Skin epidermis (tissue), 12 donors: Measurements from ENCODE around the gene TTC14.
"Not testable (repeated sequence)": the region's sequence is repeated elsewhere in the genome, so short reads cannot be mapped to it uniquely, and the experiment has no call there.

Source experiments
- H3K27ac ChIP-seq, 21 experiments: fragments of 200-600 bp; sonication (generic) in 11 of 21; one replicate each; pipeline ENCODE4 v1.5.0; 2020; ENCODE audit warnings: mild to moderate bottlenecking in 3 of 21, inconsistent platforms in 2 of 21, moderate library complexity in 2 of 21
- H3K4me3 ChIP-seq, 7 experiments: fragments of 200-600 bp; sonication (generic) in 2 of 7; one replicate each; pipeline ENCODE4 v1.5.0; 2020; ENCODE audit warnings: inconsistent platforms in 2 of 7, mild to moderate bottlenecking in 2 of 7, moderate library complexity in 1 of 7

Gene TTC14, protein sequence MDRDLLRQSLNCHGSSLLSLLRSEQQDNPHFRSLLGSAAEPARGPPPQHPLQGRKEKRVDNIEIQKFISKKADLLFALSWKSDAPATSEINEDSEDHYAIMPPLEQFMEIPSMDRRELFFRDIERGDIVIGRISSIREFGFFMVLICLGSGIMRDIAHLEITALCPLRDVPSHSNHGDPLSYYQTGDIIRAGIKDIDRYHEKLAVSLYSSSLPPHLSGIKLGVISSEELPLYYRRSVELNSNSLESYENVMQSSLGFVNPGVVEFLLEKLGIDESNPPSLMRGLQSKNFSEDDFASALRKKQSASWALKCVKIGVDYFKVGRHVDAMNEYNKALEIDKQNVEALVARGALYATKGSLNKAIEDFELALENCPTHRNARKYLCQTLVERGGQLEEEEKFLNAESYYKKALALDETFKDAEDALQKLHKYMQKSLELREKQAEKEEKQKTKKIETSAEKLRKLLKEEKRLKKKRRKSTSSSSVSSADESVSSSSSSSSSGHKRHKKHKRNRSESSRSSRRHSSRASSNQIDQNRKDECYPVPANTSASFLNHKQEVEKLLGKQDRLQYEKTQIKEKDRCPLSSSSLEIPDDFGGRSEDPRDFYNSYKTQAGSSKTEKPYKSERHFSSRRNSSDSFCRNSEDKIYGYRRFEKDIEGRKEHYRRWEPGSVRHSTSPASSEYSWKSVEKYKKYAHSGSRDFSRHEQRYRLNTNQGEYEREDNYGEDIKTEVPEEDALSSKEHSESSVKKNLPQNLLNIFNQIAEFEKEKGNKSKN

GRCh38 chr3:180601688-180602666, at the start of gene TTC14:
TTC14 (plus strand) TSS chr3:180602163; CDS start chr3:180602262, 99 bp downstream.
- Histone ChIP-seq H3K27ac (peak within 1 kb of the TSS; percentile 54 to 94 (median 84)), H3K4me3 (peak within 1 kb of the TSS; percentile 57 to 98 (median 77))

DNA sequence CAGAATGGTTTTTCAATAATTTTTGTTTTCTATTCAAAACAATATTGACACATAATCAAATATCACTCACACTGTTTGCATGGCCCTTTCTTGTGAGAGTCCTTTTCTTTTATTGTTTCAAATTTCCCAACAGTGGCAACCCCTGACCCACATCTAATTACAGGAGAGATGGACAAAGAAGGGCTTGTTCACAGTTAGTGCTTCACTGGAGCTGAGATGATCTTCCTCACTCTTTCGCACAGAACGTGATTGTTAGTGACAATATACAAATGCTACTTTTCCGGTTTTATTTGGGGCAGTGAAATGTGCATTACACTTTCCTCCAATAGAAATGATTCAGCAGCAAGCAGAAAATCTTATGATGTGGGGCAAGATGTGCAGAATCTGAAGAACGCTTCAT, 38.6 kb upstream of the TTC14 start:
- no peak overlapping the region for H3K4me3 ChIP-seq
- H3K27ac ChIP-seq = no peak overlapping the region

- Histone ChIP-seq H3K27ac (no peak overlapping the region), H3K4me3 (no peak overlapping the region)
Measured at GRCh38 chr3:180564676-180565075, 37.3 kb upstream of the TTC14 start.

GRCh38 chr3:180570238-180570637, 31.7 kb upstream of the TTC14 start:
- no peak overlapping the region for H3K4me3 ChIP-seq
- H3K27ac ChIP-seq = no peak overlapping the region

DNA sequence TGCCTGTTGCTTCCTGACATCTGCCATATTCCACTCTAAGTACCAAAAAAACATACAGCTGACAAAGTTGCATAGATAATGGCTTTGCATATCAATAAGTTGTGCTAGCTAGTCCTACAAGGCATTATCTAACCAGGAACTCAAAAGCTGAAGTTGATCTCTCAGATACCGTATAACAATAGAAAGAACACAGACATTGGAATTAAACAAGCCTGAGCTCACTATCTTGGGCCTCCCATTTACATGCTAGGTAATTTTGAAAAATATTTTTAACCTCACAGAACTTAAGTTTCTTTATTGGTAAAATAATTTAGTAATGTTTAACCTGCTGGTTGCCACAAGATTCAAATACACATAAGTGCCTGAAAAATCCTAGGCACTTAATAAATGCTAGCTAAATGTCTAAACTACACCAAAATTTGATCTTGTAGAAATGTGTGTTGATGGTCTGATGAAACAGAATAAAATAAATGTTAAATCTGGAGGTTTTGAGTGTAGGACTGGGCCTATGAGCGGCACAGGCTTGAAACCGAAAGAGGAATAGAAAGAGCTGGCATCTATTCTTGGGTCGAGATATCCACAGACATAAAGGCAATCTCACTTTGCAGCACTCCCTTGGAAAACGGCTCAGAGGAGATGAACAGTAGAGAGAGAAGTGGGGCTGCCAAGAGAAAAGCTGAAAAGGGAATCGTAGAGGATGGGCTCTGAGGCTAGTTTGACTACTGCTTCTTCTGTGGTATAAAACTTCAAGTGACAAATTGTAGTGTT, 29.9 kb upstream of the TTC14 start:
- no peak overlapping the region for H3K27ac ChIP-seq
- no peak overlapping the region for H3K4me3 ChIP-seq

GRCh38 chr3:180575571-180575970, 26.4 kb upstream of the TTC14 start:
- Histone ChIP-seq H3K4me3 (no peak overlapping the region), H3K27ac (no peak overlapping the region)

DNA sequence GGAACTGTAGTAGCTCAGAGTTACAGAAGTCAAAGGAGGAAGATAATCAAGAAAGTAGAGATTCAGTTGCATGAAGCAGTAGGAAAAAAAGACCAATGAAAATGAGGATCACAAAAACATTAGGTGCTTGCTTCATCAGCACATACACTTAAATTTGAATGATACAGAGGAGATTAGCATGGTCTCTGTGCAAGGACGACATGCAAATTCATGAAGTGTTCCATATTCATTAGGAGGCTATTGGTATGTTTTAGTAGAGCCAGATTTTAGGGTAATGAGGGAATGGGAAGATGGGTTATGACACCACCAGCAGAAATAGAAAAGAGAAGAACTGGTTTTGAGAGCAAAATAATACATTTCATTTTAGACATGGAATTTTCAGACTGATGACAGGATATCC, 21.0 kb upstream of the TTC14 start:
- no peak overlapping the region for H3K4me3 ChIP-seq
- no peak overlapping the region for H3K27ac ChIP-seq

GRCh38 chr3:180590396-180590795, 11.6 kb upstream of the TTC14 start:
- no peak overlapping the region for H3K27ac ChIP-seq
- H3K4me3 ChIP-seq = no peak overlapping the region

GRCh38 chr3:180593631-180594030, 8.3 kb upstream of the TTC14 start:
- not testable (repeated sequence) for H3K27ac ChIP-seq, H3K4me3 ChIP-seq

- Histone ChIP-seq H3K4me3 (no peak overlapping the region), H3K27ac (no peak overlapping the region)
Measured at GRCh38 chr3:180594631-180595558, 7.1 kb upstream of the TTC14 start.

DNA sequence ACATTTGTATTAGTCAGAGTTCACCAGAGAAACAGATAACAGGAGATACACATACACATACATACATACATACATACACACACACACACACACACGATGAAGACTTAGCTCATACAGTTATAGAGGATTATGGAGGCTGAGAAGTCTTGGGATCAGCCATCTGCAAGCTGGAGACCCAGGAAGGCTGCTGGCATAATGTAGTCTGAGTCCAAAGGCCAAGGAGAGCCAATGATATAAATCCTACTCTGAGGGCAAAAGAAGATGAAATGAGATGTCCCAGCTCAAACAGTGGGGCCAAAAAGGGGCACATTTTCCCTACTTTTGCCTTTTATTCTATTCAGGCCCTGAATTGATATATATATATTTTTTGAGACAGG, 6.4 kb upstream of the TTC14 start:
- H3K4me3 ChIP-seq = no peak overlapping the region

GRCh38 chr3:180600473-180600872, 1.5 kb upstream of the TTC14 start:
- H3K27ac ChIP-seq = no peak overlapping the region
- no peak overlapping the region for H3K4me3 ChIP-seq

More for the DNA sequence above, 6.4 kb upstream of the TTC14 start:
- H3K27ac ChIP-seq = no peak overlapping the region

DNA sequence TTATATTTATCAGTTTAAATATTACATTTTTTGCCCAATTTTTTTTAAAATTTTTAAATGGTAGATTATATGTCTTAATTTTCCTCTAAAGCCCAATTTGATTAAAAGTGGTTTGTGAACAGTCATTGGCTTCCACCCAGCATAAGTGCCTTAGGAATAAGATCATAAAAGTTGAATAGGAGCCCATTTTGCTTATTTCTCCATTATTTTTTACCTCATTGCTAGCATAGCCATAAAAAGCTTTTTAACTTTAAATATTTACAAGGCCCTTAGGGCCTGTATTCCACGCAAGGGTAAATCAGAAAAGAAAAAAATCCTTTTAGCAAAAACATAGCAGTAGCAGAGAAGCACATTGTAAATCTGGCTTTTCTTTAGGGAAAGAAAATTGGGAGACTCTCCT, 9.0 kb downstream of the TTC14 start:
- Histone ChIP-seq H3K27ac (no peak overlapping the region), H3K4me3 (no peak overlapping the region)

- Histone ChIP-seq H3K4me3 (no peak overlapping the region), H3K27ac (no peak overlapping the region)
Measured at GRCh38 chr3:180612364-180612763, 10.4 kb downstream of the TTC14 start.

GRCh38 chr3:180615954-180616353, 14.0 kb downstream of the TTC14 start:
- Histone ChIP-seq H3K27ac (no peak overlapping the region), H3K4me3 (no peak overlapping the region)

DNA sequence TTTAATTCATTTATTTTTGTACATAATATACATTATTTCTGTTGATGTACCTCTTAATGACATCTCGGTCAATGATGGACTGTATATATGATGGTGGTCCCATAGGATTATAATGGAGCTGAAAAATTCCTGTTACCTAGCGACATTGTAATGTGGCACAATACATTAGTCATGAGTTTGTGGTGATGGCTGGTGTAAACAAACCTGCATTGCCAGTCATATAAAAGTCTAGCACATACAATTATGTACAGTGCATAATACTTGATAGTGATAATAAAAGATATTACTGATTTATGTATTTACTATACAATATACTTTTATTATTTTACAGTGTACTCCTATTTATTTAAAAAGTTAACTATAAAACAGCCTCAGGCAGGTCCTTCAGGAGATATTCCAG, 15.1 kb downstream of the TTC14 start:
- H3K27ac ChIP-seq = no peak overlapping the region
- H3K4me3 ChIP-seq = no peak overlapping the region

- H3K4me3 ChIP-seq, H3K27ac ChIP-seq: not testable (repeated sequence)
Measured at GRCh38 chr3:180618563-180618962, 16.6 kb downstream of the TTC14 start.

DNA sequence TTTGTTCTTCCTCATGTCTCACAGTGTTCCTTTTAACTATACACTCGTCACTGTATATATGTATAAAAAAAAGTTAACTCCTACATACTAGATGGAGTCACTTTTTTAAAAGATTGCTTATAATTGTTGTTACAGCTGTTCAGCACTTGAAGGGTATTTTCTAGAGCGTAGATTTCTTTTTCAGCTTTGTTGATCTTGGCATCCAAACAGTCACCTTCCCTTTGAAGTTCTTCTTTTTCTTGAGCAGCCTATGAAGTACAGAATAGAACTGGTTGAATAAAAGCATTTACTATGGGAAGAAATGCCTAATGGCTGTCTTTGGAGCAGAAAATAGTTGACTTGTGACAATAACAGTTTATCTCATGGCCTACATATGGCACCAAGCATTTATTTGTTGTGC, 17.8 kb downstream of the TTC14 start:
- no peak overlapping the region for H3K4me3 ChIP-seq
- H3K27ac ChIP-seq = no peak overlapping the region
